GM10248 (cell line): ENCODE data around the gene DTNB.
"Not testable (repeated sequence)": the region's sequence is repeated elsewhere in the genome, so short reads cannot be mapped to it uniquely, and the experiment has no call there.

Experiments used
- CTCF ChIA-PET: fragments of 300-600 bp; sonication (Branson Sonifier 250); formaldehyde crosslinking; extraction: SDS; loops from one replicate; lab custom pipeline; 2021; ENCODE audit warnings: antibody characterized with exemption; lab: Yijun Ruan, JAX
- POLR2A ChIA-PET: fragments of 350-650 bp; sonication (Branson Sonifier 250); formaldehyde crosslinking; extraction: SDS; loops from one replicate; lab custom pipeline; 2020; ENCODE audit warnings: antibody characterized with exemption; lab: Yijun Ruan, JAX
- DNase-seq: peaks from one replicate; pipeline ENCODE4 v3.0.0; 2012; ENCODE audit errors: extremely low spot score
- TF ChIP-seq, protein P1 (sequence below): IDR thresholded peaks from 2 replicates; pipeline ENCODE4 v1.5.1; 2012; ENCODE audit warnings: mild to moderate bottlenecking, low read depth; ENCODE audit errors: extremely low read depth, missing control alignments, control extremely low read depth

The DTNB gene

DNA sequence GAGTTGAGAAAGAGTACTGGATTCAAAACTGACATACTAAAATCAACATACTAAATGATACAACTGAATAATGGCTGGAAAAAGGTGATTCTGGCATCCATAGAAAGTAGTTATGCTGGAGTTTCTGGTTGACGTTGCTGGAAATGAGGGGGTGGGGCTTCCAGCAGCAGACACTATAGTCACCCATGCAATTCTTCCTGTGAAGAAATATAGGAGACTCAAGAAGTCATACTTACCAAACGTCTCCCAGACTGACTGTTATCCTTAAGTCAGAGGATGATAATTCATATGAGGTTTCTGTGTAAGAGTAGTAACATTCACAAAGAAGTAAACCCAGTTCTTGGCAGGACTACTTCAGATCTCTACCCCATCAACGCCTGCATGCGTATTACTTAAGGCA lies 23.6 kb downstream of the DTNB start:
- TF ChIP-seq, protein P1, sequence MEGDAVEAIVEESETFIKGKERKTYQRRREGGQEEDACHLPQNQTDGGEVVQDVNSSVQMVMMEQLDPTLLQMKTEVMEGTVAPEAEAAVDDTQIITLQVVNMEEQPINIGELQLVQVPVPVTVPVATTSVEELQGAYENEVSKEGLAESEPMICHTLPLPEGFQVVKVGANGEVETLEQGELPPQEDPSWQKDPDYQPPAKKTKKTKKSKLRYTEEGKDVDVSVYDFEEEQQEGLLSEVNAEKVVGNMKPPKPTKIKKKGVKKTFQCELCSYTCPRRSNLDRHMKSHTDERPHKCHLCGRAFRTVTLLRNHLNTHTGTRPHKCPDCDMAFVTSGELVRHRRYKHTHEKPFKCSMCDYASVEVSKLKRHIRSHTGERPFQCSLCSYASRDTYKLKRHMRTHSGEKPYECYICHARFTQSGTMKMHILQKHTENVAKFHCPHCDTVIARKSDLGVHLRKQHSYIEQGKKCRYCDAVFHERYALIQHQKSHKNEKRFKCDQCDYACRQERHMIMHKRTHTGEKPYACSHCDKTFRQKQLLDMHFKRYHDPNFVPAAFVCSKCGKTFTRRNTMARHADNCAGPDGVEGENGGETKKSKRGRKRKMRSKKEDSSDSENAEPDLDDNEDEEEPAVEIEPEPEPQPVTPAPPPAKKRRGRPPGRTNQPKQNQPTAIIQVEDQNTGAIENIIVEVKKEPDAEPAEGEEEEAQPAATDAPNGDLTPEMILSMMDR, result no peak
- ChIA-PET CTCF (no interaction called here), POLR2A (no interaction called here)
- no peak for DNase-seq

DNA sequence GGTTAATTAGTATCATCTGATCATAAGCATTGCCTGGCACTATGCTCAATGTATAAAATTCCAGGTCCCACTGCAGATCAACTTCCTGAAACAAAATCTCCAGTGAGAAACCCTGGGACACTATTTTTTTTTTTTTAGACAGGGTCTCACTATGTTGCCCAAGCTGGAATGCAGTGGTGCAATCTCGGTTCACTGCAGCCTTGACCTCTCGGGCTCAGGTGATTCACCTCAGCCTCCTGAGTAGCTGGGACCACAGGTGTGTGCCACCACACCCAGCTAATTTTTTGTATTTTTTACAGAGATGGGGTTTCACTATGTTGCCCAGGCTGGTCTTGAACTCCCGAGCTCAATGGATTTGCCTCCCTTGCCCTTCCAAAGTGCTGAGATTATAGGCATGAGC lies 31.1 kb downstream of the DTNB start:
- no peak for DNase-seq
- TF ChIP-seq, protein P1, result no peak
- POLR2A ChIA-PET, result no interaction called here
- CTCF ChIA-PET, result interaction anchor here (0.7 to 1.5 kb wide), 2 partner anchors 11 to 23 kb away, joined by 4 to 6 read pairs; no protein-coding TSS in a partner anchor

DNA sequence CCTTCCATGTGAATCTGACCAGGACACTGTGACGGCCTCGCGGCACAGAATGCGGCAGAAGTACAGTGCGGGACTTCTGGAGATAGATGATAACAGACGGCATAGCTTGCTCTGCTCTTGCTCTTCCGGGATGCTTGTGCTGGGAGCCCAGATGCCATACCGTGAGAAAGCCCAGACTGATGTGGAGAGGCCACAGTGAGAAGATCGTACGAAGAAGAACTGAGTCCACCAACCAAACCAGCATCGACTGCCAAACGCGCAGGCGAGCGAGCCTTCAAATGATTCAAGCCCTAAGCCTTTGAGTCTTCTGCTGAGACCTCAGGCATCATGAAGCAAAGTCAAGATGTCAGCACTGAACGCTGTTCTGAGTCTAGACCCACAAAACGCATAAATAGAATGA lies 33.7 kb downstream of the DTNB start:
- POLR2A ChIA-PET, result no interaction called here
- CTCF ChIA-PET, result interaction anchor here (1.2 kb wide), 1 partner anchor 60 kb away, joined by 3 read pairs; no protein-coding TSS in a partner anchor
- no peak for DNase-seq
- TF ChIP-seq, protein P1, result no peak

DNA sequence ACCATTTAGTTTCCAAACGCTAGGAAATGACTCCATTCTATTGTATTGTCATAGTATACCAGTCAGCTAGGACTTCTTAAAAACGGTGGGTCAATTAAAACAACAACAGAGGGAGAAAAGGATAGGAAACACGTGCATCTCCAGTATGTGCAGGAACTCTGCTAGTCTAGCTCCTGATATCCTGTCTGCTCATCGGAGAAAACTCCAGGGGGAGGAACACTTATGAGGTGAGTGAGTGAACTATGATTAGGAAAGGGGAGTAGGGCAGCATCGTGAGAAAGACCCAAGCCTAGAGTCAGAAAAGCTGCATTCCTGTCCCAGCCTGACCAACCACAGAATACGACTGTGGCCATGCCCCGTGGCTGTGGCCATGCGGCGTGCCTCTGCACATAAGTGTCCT lies 34.2 kb downstream of the DTNB start:
- POLR2A ChIA-PET, result no interaction called here
- TF ChIP-seq, protein P1, result no peak
- CTCF ChIA-PET, result interaction anchor here (0.8 to 1.2 kb wide), 3 partner anchors 22 to 61 kb away, joined by 3 to 4 read pairs (median 3); no protein-coding TSS in a partner anchor
- no peak for DNase-seq

DNA sequence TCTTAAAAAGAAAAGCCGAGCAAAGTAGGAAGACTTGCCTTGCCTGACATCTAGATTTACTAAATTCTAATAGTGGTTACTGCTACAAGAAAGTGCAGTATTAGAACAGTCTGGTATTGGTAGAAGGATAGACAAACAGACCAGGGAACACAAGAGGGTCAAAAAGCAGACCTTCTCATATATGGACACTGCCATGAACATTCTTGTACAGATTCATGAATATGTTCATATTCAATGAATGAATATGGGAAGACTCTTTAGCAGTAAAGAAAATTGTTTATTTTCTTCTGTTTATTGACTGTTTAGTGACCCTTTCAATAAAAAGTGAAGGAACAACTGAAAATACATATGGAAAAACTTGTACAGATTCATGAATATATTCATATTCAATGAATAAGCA lies 37.6 kb downstream of the DTNB start:
- DNase-seq, result no peak
- CTCF ChIA-PET, result no interaction called here
- TF ChIP-seq, protein P1, result no peak
- POLR2A ChIA-PET, result no interaction called here

DNA sequence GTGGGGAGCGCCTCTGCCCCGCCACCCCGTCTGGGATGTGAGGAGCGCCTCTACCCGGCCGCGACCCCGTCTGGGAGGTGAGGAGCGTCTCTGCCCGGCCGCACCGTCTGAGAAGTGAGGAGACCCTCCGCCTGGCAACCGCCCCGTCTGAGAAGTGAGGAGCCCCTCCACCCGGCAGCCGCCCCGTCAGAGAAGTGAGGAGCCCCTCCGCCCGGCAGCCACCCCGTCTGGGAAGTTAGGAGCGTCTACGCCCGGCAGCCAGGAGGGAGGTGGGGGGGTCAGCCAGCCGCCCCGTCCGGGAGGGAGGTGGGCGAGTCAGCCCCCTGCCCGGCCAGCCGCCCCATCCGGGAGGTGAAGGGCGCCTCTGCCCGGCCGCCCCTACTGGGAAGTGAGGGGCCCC lies 39.6 kb downstream of the DTNB start:
- POLR2A ChIA-PET, CTCF ChIA-PET, DNase-seq: not testable (repeated sequence)

DNA sequence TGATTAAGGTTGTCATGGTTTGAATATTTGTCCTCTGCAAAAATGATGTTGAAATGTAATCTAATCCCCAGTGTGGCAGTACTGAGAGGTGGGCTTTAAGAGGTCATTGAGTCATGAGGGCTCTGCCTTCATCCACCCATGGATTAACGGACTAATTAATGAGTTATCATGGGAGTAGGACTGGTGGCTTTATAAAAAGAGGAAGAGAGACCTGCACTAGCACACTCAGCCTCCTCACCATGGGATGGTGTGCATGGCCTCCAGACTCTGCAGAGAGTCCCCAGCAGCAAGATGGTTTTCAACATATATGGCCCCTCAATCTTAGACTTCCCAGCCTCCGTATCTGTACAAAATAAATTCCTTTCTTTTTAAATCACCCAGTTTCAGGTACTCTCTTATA lies 41.0 kb downstream of the DTNB start:
- no peak for DNase-seq
- POLR2A ChIA-PET, result no interaction called here
- CTCF ChIA-PET, result no interaction called here
- TF ChIP-seq, protein P1, result no peak
